Keratinocyte (primary cell): ENCODE data around the gene RETSAT. TPM values are rescaled to one million over a fixed set of nuclear protein-coding genes. Genes with fewer than 3 reads are reported as not detected.

Source experiments
- DNase-seq: peaks from one replicate; pipeline ENCODE4 v3.0.0-alpha.2; 2011; ENCODE audit warnings: low read depth, missing footprints, low spot score
- FAIRE-seq: peaks from 2 replicates; lab custom pipeline; 2011; peaks lifted over from hg19 to GRCh38; lab: Jason Lieb, UNC
- H2AFZ ChIP-seq: 2 replicates; pipeline ENCODE4 v1.6.0; 2012; ENCODE audit warnings: low read length, control low read depth, inconsistent platforms; ENCODE audit not compliant: control insufficient read depth
- H3K27ac ChIP-seq: 2 replicates; pipeline ENCODE4 v1.5.1; 2011; ENCODE audit warnings: low read length; ENCODE audit not compliant: control insufficient read depth, insufficient read depth
- H3K27me3 ChIP-seq: 3 replicates; pipeline ENCODE4 v1.6.0; 2011; ENCODE audit warnings: low read length; ENCODE audit not compliant: control insufficient read depth, insufficient read depth; ENCODE audit errors: extremely low read depth
- H3K36me3 ChIP-seq, 2 experiments: 2 replicates in 1 of 2; 3 replicates in 1 of 2; pipeline ENCODE4 v1.5.1; 2011; ENCODE audit warnings: low read length in 2 of 2, mild to moderate bottlenecking in 1 of 2; ENCODE audit not compliant: control insufficient read depth in 2 of 2, insufficient read depth in 2 of 2; ENCODE audit errors: extremely low read depth in 1 of 2
- H3K4me1 ChIP-seq: 3 replicates; pipeline ENCODE4 v1.5.1; 2011; ENCODE audit warnings: low read length; ENCODE audit not compliant: control insufficient read depth, insufficient read depth; ENCODE audit errors: extremely low read depth
- H3K4me2 ChIP-seq: 3 replicates; pipeline ENCODE4 v1.6.0; 2011; ENCODE audit warnings: low read depth, low read length; ENCODE audit not compliant: control insufficient read depth, insufficient read depth; ENCODE audit errors: extremely low read depth
- H3K4me3 ChIP-seq, 3 experiments: fragments of 200-600 bp in 1 of 3; sonication (generic) in 1 of 3; 2 replicates in 2 of 3; 3 replicates in 1 of 3; pipeline ENCODE4 v1.5.1; 2011 to 2016; ENCODE audit warnings: low read length in 3 of 3, mild to moderate bottlenecking in 3 of 3, control low read depth in 2 of 3, inconsistent platforms in 1 of 3, low read depth in 1 of 3, mixed read lengths in 1 of 3, mixed run types in 1 of 3, moderate library complexity in 1 of 3; ENCODE audit not compliant: control insufficient read depth in 2 of 3, insufficient read depth in 2 of 3; ENCODE audit errors: extremely low read depth in 1 of 3
- H3K79me2 ChIP-seq: 2 replicates; pipeline ENCODE4 v1.6.0; 2012; ENCODE audit warnings: low read length; ENCODE audit not compliant: control insufficient read depth, insufficient read depth
- H3K9ac ChIP-seq: 3 replicates; pipeline ENCODE4 v1.6.0; 2011; ENCODE audit warnings: low read length; ENCODE audit not compliant: control insufficient read depth, insufficient read depth; ENCODE audit errors: extremely low read depth
- H3K9me1 ChIP-seq: 3 replicates; pipeline ENCODE4 v1.6.0; 2011; ENCODE audit warnings: low read length; ENCODE audit not compliant: control insufficient read depth, insufficient read depth; ENCODE audit errors: extremely low read depth
- H3K9me3 ChIP-seq: 2 replicates; pipeline ENCODE4 v1.5.1; 2012; ENCODE audit warnings: low read depth, low read length; ENCODE audit not compliant: control insufficient read depth
- H4K20me1 ChIP-seq: 3 replicates; pipeline ENCODE4 v1.6.0; 2011; ENCODE audit warnings: low read length; ENCODE audit not compliant: control insufficient read depth, insufficient read depth; ENCODE audit errors: extremely low read depth
- CTCF ChIP-seq, 3 experiments: IDR thresholded peaks in 1 of 3; conservative IDR thresholded peaks in 1 of 3; optimal IDR thresholded peaks in 1 of 3; 2 replicates in 2 of 3; 3 replicates in 1 of 3; pipeline versions ENCODE3 to v1.5.1; 2011; ENCODE audit warnings: low read length in 3 of 3, mild to moderate bottlenecking in 3 of 3, moderate library complexity in 2 of 3, control low read depth in 1 of 3, inconsistent platforms in 1 of 3; ENCODE audit not compliant: insufficient read depth in 2 of 3; ENCODE audit errors: extremely low read depth in 1 of 3
- EZH2 ChIP-seq: IDR thresholded peaks from one replicate; pipeline ENCODE4 v1.6.1; 2012; ENCODE audit warnings: inconsistent platforms, mild to moderate bottlenecking, low read length, moderate library complexity
- dilution Hi-C: fragments of 300-500 bp; cut with MboI; formaldehyde crosslinking; loops from one replicate; pipeline ENCODE4 v1.7.0; 2020; ENCODE audit warnings: low sequenced_read_pairs; ENCODE audit not compliant: extremely low pct_ligation_motif_present
- polyA plus RNA-seq, 5 experiments: library from polyadenylated mRNA; depleted of rRNA in 3 of 5; stranded (reverse) in 3 of 5; stranded (forward) in 1 of 5; unstranded in 1 of 5; fragments of >200 nt; gene quantifications; 1 replicate in 1 of 5; 2 replicates in 3 of 5; 3 replicates in 1 of 5; pipeline versions ENCODE4 v1.2.1 to v1.2.3, GENCODE V29; 2011 to 2012; ENCODE audit warnings: missing spikeins in 2 of 5, low read depth in 1 of 5, low replicate concordance in 1 of 5

RETSAT gene
- polyA plus RNA-seq, 1 donor (not counting 4 experiments of a cell fraction or from before 2014, with no cell fraction given): 74.0 TPM

- Histone ChIP-seq H3K4me2 (no peak overlapping the region), H3K36me3 (peaks cover 39 to 50% of the 10 kb centered on the region in 2 experiments), H3K9me1 (no peaks in the 10 kb centered on the region), H3K9ac (no peak overlapping the region), H3K27me3 (no peaks in the 10 kb centered on the region), H2AFZ (no peak overlapping the region), H3K4me3 (no peak overlapping the region), H4K20me1 (no peaks in the 10 kb centered on the region), H3K9me3 (no peaks in the 10 kb centered on the region), H3K27ac (no peak overlapping the region), H3K79me2 (peaks cover 15% of the 10 kb centered on the region), H3K4me1 (peaks cover 8% of the 10 kb centered on the region)
- dilution Hi-C loops: no loop called here
- no peak for DNase-seq
- TF ChIP-seq EZH2: no peak
- FAIRE-seq: no peak
These were observed 44.3 kb upstream of the RETSAT start for GRCh38 chr2:85398426-85399182.

- peaks cover 8% of the 10 kb centered on the region for H3K4me1 ChIP-seq
- H3K4me2 ChIP-seq: no peak overlapping the region
- no peak overlapping the region for H3K9ac ChIP-seq
- H3K79me2 ChIP-seq: peaks cover 9% of the 10 kb centered on the region
- no peaks in the 10 kb centered on the region for H3K27me3 ChIP-seq
- H3K4me3 ChIP-seq: no peak overlapping the region
- no peaks in the 10 kb centered on the region for H3K9me1 ChIP-seq
- no peak overlapping the region for H3K27ac ChIP-seq
- DNase-seq: no peak
- dilution Hi-C loops: no loop called here
- FAIRE-seq: no peak
- H3K9me3 ChIP-seq: no peaks in the 10 kb centered on the region
- peaks cover 39 to 50% of the 10 kb centered on the region in 2 experiments for H3K36me3 ChIP-seq
- no peak overlapping the region for H2AFZ ChIP-seq
- no peak for TF ChIP-seq CTCF (optimal IDR thresholded peaks at IDR 0.05 in 1 of 3, IDR thresholded peaks at IDR 0.05 in 1 of 3, conservative IDR thresholded peaks at IDR 0.05 in 1 of 3; ENCODE audit: extremely low read depth in 1 of 3, insufficient read depth in 2 of 3, low read length in 3 of 3)
- TF ChIP-seq EZH2: no peak
- no peaks in the 10 kb centered on the region for H4K20me1 ChIP-seq
These were observed 43.6 kb upstream of the RETSAT start for GRCh38 chr2:85397925-85398331.
